GM06990 (cell line): ENCODE data around the gene IGFLR1.

ENCODE experiments used
- DNase-seq: peaks from one replicate; pipeline ENCODE4 v3.0.0-alpha.2; 2011; ENCODE audit not compliant: insufficient read length; ENCODE audit errors: extremely low read depth
- H3K27me3 ChIP-seq: replicated peaks from 2 replicates; pipeline ENCODE4 v1.6.0; 2011; ENCODE audit warnings: low read length; ENCODE audit not compliant: control insufficient read depth, insufficient read depth
- H3K36me3 ChIP-seq: 2 replicates; pipeline ENCODE4 v1.5.1; 2011; ENCODE audit warnings: low read length; ENCODE audit not compliant: control insufficient read depth, insufficient read depth
- H3K4me3 ChIP-seq: replicated peaks from 2 replicates; pipeline ENCODE4 v1.5.1; 2011; ENCODE audit warnings: low read depth, mild to moderate bottlenecking, control low read depth, low read length
- TF ChIP-seq, protein P1 (sequence below): IDR thresholded peaks from 2 replicates; pipeline ENCODE4 v1.5.1; 2011; ENCODE audit warnings: low read length, control low read depth, mild to moderate bottlenecking, inconsistent platforms; ENCODE audit not compliant: insufficient read depth, poor library complexity, severe bottlenecking

IGFLR1 gene

DNA sequence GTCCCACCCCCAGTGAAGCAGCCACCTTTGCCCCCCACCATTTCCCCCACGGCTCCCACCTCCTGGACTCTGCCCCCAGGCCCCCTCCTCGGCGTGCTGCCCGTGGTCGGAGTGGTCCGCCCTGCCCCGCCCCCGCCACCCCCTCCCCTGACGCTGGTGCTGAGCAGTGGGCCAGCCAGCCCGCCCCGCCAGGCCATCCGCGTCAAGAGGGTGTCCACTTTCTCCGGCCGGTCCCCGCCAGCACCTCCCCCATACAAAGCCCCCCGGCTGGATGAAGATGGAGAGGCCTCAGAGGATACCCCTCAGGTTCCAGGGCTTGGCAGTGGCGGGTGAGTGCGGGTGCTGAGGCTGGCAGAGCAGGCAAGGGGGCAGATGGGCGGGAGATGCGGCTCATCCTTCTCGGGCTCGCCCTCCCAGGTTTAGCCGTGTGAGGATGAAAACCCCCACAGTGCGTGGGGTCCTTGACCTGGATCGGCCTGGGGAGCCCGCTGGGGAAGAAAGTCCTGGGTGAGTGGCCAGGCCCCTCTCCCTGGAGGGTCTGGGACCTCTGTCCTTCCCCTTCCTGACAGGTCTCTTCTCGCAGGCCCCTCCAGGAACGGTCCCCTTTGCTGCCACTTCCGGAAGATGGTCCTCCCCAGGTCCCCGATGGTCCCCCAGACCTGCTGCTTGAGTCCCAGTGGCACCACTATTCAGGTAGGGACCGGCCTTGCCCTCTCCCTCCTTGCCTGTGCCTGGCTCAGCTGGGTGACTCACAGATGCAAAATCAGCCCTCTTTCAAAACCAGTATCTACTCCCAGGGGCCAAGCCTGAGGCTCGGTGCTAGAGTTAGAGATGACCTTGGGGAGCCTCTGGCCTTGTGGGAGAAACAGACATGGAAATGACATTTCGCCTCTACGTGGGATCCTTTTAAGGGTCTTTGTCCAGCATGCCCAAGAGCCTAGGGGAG lies 8.8 kb downstream of the IGFLR1 start:
- TF ChIP-seq, protein P1, sequence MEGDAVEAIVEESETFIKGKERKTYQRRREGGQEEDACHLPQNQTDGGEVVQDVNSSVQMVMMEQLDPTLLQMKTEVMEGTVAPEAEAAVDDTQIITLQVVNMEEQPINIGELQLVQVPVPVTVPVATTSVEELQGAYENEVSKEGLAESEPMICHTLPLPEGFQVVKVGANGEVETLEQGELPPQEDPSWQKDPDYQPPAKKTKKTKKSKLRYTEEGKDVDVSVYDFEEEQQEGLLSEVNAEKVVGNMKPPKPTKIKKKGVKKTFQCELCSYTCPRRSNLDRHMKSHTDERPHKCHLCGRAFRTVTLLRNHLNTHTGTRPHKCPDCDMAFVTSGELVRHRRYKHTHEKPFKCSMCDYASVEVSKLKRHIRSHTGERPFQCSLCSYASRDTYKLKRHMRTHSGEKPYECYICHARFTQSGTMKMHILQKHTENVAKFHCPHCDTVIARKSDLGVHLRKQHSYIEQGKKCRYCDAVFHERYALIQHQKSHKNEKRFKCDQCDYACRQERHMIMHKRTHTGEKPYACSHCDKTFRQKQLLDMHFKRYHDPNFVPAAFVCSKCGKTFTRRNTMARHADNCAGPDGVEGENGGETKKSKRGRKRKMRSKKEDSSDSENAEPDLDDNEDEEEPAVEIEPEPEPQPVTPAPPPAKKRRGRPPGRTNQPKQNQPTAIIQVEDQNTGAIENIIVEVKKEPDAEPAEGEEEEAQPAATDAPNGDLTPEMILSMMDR = no peak
- no peaks in the 10 kb centered on the region for H3K27me3 ChIP-seq
- DNase-seq = no peak
- H3K36me3 ChIP-seq = peaks cover 67% of the 10 kb centered on the region
- H3K4me3 ChIP-seq = no peak overlapping the region

DNA sequence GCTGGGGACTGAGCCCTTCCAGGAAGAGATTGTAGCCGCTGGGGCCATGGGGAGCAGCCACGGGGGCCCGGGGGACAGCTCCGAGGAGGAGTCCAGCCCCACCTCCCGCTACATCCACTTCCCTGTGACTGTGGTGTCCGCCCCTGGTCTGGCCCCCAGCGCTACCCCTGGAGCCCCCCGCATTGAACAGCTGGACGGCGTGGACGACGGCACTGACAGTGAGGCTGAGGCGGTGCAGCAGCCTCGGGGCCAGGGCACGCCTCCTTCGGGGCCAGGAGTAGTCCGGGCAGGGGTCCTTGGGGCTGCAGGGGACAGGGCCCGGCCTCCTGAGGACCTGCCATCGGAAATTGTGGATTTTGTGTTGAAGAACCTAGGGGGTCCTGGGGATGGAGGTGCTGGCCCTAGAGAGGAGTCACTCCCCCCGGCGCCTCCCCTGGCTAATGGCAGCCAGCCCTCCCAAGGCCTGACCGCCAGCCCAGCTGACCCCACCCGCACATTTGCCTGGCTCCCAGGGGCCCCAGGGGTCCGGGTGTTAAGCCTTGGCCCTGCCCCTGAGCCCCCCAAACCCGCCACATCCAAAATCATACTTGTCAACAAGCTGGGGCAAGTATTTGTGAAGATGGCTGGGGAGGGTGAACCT lies 9.6 kb downstream of the IGFLR1 start:
- Histone ChIP-seq H3K4me3 (no peak overlapping the region), H3K27me3 (no peaks in the 10 kb centered on the region), H3K36me3 (peaks cover 66% of the 10 kb centered on the region)
- no peak for DNase-seq
- TF ChIP-seq, protein P1 = no peak

DNA sequence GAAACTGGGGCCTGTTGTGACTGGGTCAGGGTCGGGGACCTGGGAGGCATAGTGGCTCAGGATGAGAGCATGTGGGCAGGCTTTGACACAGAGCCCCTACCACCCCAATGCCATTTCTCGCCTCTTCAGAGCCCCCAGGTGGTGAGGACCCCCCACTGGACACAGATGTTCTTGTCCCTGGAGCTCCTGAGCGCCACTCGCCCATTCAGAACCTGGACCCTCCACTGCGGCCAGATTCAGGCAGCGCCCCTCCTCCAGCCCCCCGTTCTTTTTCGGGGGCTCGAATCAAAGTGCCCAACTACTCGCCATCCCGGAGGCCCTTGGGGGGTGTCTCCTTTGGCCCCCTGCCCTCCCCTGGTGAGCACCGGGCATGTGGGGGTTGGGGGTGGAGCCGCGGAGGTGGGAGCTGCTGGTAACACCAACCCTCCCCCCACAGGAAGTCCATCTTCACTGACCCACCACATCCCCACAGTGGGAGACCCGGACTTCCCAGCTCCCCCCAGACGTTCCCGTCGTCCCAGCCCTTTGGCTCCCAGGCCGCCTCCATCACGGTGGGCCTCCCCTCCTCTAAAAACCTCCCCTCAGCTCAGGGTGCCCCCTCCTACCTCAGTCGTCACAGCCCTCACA lies 10.4 kb downstream of the IGFLR1 start:
- H3K36me3 ChIP-seq = peaks cover 70% of the 10 kb centered on the region
- no peaks in the 10 kb centered on the region for H3K27me3 ChIP-seq
- H3K4me3 ChIP-seq = no peak overlapping the region
- TF ChIP-seq, protein P1 = no peak
- no peak for DNase-seq

DNA sequence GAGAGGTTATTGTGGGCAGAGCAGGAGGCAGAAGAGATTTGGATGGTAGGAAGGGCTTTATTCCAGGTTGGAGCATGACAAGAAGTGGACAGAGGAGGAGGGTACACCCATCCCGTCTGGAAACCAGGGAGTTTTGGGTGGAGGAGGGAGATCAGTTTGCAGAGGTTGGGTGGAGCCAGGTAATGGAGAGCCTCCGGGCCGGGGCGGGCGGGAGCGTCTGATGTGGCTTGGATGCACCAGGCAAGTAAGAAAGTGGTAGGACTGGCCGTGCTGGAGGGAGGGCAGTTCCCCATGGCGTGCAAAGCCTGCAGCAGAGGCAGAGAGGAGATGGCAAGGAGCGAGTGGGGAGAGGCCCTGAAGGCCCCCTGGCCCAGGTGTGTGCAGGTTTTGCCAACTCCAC lies 10.9 kb downstream of the IGFLR1 start:
- H3K27me3 ChIP-seq = no peaks in the 10 kb centered on the region
- no peak for DNase-seq
- no peak overlapping the region for H3K4me3 ChIP-seq
- TF ChIP-seq, protein P1 = no peak
- peaks cover 69% of the 10 kb centered on the region for H3K36me3 ChIP-seq

DNA sequence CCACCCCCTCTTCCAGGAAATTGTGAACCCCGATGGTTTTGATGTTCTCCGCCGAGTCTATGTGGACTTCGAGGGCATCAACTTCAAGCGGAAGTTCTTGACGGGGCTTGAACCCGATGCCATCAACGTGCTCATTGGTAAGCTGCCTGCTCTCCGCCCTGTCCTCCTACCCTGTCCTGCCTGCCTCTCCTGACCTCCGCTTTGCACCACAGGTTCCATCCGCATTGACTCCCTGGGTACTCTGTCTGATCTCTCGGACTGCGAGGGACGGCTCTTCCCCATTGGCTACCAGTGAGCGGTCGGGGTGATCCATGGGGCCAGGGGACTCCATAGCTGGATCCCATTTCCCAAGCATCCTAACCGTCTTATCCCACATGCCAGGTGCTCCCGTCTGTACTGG lies 11.9 kb downstream of the IGFLR1 start:
- no peak for DNase-seq
- TF ChIP-seq, protein P1 = no peak
- Histone ChIP-seq H3K36me3 (peaks cover 73% of the 10 kb centered on the region), H3K4me3 (no peak overlapping the region), H3K27me3 (no peaks in the 10 kb centered on the region)
